H1 (cell line): Measurements from ENCODE around the gene BEST2. TPM values are rescaled to one million over a fixed set of nuclear protein-coding genes. Genes with fewer than 3 reads are reported as not detected.

Experiments
- SIN3A ChIP-seq, 2 experiments: IDR thresholded peaks in 1 of 2; conservative IDR thresholded peaks in 1 of 2; 2 replicates each; pipeline ENCODE4 v1.6.1; 2011 to 2012; ENCODE audit warnings: low read length in 2 of 2, improper control_type of control experiment in 1 of 2, low read depth in 1 of 2, mild to moderate bottlenecking in 1 of 2
- SP4 ChIP-seq: IDR thresholded peaks from 2 replicates; pipeline ENCODE4 v1.6.1; 2012; ENCODE audit warnings: low read length, inconsistent platforms
- polyA plus RNA-seq, 7 experiments: library from polyadenylated mRNA; depleted of rRNA in 3 of 7; stranded (reverse) in 5 of 7; unstranded in 2 of 7; fragments of >200 nt in 5 of 7; fragments of 200-250 nt in 2 of 7; gene quantifications; 1 replicate in 5 of 7; 2 replicates in 1 of 7; 4 replicates in 1 of 7; pipeline versions ENCODE4 v1.2.1 to v1.2.3, GENCODE V29; 2011 to 2013; ENCODE audit warnings: missing spikeins in 2 of 7, mixed read lengths in 2 of 7
- total RNA-seq: library from RNA; stranded (reverse); fragmentation: NEBNext Ultra II Directional; extraction: Animal tissue kit (Norgen Biotek cat#: 25700); gene quantifications from 2 replicates; pipeline ENCODE4 v1.2.1, GENCODE V29; 2021

BEST2 gene
- total and polyA plus RNA-seq, 2 of the 8 experiments (the other 6 are each of a cell fraction or from before 2014, with no cell fraction given), result 4.6 to 7.3 TPM

- TF ChIP-seq SIN3A (conservative IDR thresholded peaks at IDR 0.05 in 1 of 2, IDR thresholded peaks at IDR 0.05 in 1 of 2; ENCODE audit: low read depth in 1 of 2, low read length in 2 of 2) (peak in 1 of 2 experiments; percentile 77; a peak in 2 of 4 replicates), SP4 (no peak; the same call in 1 of the 2 replicates)
- TF ChIP-seq, all 59 proteins: peak for 16
Observed at GRCh38 chr19:12774588-12775555, 23.3 kb downstream of the BEST2 start, which contains the start of gene HOOK2 (continued).
